HG03045 (cell line): ENCODE data around the gene ZNF709.
"Not testable (repeated sequence)": the region's sequence is repeated elsewhere in the genome, so short reads cannot be mapped to it uniquely, and the experiment has no call there.

Experiments used
- ATAC-seq: cut with Tn5 transposase; IDR thresholded peaks from one replicate; pipeline ENCODE4 v1.9.1; 2021; ENCODE audit warnings: mild to moderate bottlenecking, moderate library complexity; ENCODE audit not compliant: unreplicated experiment

The ZNF709 gene

DNA sequence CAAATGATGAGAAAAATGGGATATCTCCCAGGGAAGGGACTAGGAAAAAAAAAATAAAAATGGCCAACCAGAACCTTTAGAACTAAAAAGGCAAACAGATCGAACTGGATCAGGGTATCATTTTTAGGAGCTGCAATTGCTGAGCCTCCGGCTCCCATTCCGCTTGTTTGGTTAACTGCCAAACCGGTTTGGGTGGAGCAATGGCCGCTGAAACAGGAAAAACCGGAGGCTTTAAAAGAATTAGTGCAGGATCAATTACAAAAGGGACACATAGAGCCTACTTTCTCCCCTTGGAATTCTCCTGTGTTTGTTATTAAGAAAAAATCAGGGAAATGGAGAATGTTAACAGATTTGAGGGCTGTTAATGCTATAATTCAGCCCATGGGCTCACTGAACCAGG is 31.1 kb downstream of the ZNF709 start:
- no peak for ATAC-seq

DNA sequence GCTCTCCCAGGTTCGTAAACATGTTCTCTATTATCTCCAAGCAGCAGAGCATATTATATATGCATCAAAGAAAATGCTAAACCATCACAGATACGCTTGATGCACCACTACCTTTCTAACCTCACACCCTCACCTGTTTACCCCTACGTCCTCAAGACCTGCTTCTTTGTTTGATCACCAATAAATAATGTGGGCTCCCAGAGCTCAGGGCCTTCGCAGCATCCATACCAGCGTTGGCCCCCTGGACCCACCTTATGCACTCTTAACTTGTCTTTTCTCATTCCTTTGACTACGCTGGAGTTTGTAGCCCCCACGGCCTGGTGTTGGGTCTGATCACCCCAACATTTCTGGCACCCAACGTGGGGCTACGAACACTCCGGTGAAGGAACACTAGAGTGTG is 33.8 kb downstream of the ZNF709 start:
- ATAC-seq: no peak

DNA sequence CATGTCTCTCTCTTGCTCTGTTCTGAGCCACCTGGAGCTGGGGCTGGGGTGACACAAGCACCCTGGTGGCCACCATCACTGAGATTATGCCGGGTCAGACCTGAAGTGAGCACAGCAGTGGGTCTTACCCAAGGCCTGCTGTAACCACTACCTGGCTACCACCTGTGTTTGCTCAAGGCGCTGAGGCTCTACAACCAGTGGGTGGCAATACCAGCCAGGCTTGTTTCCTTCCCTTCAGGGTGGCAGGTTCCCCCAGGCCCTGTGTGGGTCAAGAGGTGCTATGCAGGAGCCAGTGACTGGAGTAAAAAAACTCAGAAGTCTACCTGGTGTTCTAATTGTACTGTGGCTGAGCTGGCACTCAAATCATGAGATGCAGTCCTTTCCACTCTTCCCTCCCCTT is 35.8 kb downstream of the ZNF709 start:
- no peak for ATAC-seq

DNA sequence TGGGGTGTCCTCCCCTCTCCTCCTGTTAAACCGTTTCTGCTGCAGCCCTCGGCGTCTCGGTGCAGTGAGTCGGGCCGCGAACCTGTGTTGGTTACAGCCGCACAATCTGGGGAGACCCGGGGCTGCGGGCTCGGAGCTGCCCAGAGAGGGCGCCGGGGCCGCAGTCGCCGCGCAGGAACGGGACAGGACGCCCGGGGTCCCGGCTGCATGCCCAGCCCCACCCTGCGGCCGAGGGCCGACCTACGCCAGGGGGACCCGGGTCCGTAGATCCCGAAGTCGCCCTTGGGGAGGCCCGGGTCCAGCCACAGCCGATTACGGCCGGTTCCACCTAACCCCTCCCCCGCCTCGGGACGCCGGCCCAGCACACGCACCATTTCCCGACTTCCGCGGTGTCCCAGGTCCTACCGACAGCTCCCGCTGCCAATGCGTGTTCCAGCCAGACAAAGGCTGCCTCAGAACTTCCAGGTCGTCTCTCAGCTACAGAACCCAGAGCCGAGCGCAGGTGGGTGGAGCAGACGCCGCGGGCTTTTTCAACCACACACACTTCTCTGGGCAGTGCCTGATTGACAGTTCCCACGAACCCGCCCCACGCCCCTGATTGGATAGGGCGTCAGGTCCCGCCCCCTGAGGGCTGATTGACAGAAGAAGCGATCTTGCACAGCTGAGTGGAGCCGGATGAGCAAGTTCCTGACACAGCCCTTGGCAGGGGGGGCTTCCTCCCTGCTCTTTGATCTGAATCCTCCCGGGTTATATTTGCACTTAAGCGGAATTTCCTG is 43.9 kb downstream of the ZNF709 start, which contains the start of gene ZNF443:
ZNF443 (minus strand) TSS at position 481 of the 776 bp plus-strand sequence; CDS start at position 374, 107 bp downstream.
- ATAC-seq: peak; percentile 97

DNA sequence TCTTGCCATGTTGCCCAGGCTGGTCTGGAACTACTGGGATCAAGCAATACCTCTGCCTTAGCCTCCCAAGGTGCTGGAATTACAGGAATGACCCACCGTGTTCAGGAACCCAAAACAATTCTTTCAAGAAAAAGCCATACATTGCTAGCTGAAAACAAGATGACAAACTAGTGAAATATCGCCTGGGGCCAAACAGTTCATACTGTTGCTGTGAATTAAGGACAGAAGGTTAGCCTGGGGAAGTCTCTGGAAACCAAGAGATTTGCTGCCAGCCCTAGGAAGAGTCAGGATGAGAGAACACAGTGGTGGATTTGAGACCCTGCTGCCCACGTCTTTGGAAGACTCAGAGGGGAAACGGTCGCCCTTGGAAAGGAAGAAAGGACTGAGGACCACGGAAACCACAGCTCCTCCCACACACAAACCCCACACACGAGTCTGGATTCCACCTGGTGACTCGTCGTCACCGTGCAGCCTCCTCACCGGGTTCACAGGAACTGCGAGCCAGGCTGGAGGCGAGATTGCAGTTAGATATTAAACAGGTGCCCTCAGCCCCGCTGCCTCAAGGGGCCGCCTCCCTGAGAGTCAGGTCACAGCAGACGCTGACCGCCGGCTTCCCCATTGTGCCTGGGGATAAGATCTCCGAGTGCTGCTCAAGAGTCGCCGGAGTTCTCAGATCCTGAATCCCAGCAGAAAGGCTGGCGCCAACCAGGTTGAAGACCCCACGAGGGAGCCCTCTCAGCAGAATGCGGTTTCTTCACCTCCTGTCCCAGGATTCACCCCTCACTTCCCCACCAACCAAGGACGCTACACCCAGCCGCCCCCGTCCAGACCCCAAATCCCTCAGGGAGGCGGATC is 44.7 kb downstream of the ZNF709 start:
- not testable (repeated sequence) for ATAC-seq

DNA sequence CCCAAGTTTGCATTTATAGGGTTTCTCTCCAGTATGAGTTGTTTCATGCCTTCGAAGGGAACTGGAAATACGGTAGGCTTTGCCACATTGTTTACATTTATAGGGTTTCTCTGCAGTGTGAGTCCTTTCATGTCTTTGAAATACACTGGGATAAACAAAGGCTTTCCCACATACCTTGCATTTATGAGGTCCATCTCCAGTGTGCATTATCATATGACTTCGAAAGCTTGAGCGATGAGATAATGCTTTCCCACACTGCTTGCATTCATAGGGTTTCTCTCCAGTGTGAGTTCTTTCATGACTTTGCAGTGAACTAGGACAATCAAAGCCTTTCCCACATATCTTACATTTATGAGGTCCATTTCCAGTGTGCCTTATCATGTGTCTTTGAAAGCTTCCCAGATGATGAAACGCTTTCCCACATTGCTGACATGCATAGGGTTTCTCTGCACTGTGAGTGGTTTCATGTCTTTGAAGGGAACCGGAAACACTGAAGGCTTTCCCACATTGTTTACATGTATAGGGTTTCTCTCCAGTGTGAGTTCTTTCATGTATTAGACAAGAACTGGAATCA is 53.8 kb downstream of the ZNF709 start:
- not testable (repeated sequence) for ATAC-seq

DNA sequence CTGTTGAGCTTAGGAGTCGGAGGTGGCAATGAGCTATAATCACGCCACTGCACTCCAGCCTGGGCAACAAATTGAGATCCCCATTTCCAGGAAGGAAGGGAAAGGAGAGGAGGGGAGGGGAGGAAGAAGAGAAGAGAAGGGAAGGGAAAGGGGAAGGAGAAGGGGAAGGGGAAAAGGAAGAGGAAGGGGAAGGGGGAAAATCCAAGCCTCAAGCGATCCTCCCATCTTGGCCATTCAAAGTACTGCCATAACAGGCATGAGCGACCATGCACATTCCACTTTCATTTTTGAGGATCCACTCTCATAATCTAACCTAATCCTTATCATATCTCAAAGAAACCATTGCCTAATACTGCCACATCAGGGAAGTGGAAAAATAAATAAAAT is 58.7 kb downstream of the ZNF709 start:
- ATAC-seq: no peak

DNA sequence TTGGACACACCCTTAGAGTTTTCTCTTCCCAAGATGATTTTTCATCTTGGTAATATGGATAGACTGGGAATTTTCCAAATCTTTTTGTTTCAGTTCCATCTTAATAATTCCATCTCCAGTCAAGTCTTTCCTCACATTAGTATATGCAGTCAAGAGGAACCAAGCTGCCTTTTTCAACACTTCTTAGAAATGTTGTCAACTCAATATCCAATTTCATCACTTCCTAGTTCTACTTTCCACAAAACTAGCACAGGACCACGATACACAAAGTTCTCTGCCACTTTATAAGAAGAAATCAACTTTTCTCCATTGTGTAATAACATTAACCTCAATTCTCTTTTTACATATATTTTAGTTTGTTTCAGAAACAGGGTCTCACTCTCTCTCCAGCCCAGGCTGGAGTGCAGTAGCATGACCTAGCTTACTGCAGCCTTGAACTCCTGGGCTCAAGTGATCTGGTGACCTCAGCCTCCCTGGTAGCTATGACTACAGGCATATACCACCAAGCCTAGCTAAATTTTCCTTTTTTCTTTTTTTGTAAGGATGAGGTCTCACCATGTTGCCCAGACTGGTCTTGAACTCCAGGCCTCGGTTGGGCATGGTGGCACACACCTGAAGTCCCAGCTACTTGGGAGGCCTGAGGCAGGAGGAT is 59.3 kb downstream of the ZNF709 start:
- ATAC-seq: no peak

DNA sequence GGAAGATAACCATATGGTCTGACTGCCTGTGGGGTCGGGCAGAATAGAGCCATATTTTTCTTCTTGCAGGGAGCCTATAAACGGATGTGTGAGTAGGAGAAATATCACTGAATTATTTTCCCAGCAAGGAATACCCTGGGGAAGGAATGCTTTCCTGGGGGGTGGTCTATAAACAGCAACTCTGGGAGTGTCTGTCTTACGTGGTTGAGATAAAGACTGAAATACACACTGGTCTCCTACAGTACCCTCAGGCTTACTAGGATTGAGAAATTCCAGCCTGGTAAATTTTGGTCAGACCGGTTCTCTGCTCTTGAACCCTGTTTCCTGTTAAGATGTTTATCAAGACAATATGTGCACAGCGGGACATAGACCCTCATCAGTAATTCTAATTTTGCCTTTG is 67.3 kb downstream of the ZNF709 start:
- ATAC-seq: not testable (repeated sequence)

DNA sequence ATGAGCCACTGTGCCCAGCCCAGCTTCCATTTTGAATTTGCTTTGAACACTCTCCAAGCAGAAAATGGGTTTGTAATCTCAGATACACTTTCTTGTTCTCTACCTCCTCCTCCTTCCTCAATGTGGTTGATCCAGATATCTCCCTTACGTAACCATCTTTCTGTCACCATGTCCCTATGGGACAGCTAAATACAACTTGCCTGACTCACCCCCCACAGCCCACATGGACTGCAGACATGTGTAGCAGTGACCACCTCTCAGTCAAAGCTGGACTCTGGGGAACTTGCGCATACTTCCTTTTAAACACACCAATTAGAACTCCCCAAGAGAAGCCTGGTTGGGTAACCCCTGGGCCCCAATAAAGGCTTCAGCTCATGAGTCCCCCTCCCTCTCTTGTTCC is 72.7 kb downstream of the ZNF709 start:
- ATAC-seq: no peak
